ENCODE data around the gene GEMIN4. TPM values are rescaled to one million over a fixed set of nuclear protein-coding genes. Genes with fewer than 3 reads are reported as not detected.
"Not testable (repeated sequence)": the region's sequence is repeated elsewhere in the genome, so short reads cannot be mapped to it uniquely, and the experiment has no call there.

Gene GEMIN4
- total RNA-seq, 6 experiments from 2014 or later: 21.0 to 27.7 (median 21.7) TPM

GRCh38 chr17:773467-774312 is 21.6 kb upstream of the GEMIN4 start:
- no peak for TF ChIP-seq CTCF (IDR thresholded peaks at IDR 0.05)
- peaks cover 57% of the 10 kb centered on the region for H3K36me3 Mint-ChIP-seq (ENCODE audit: low read depth)
- H3K4me3 Mint-ChIP-seq: no peak overlapping the region
- no peaks in the 10 kb centered on the region for H3K9me3 Mint-ChIP-seq
- H3K27me3 Mint-ChIP-seq (ENCODE audit: insufficient read depth): no peaks in the 10 kb centered on the region; the same call in 1 of the 2 replicates
- no peaks in the 10 kb centered on the region for H3K4me1 Mint-ChIP-seq (ENCODE audit: low read depth)
- DNase-seq: no peak
- no peak overlapping the region for H3K27ac Mint-ChIP-seq

GRCh38 chr17:773016-773415 is 21.0 kb upstream of the GEMIN4 start:
- Mint-ChIP-seq H3K27me3 (ENCODE audit: insufficient read depth) (no peaks in the 10 kb centered on the region; the same call in 1 of the 2 replicates), H3K36me3 (ENCODE audit: low read depth) (peaks cover 54% of the 10 kb centered on the region), H3K9me3 (no peaks in the 10 kb centered on the region), H3K27ac (no peak overlapping the region), H3K4me1 (ENCODE audit: low read depth) (no peaks in the 10 kb centered on the region), H3K4me3 (no peak overlapping the region)
- no peak for DNase-seq
- TF ChIP-seq CTCF (IDR thresholded peaks at IDR 0.05): no peak

- no peak for DNase-seq
- peaks cover 41% of the 10 kb centered on the region for H3K36me3 Mint-ChIP-seq (ENCODE audit: low read depth)
- H3K4me3 Mint-ChIP-seq: no peak overlapping the region
- no peaks in the 10 kb centered on the region for H3K9me3 Mint-ChIP-seq
- no peak for TF ChIP-seq CTCF (IDR thresholded peaks at IDR 0.05)
- no peaks in the 10 kb centered on the region for H3K4me1 Mint-ChIP-seq (ENCODE audit: low read depth)
- no peak overlapping the region for H3K27ac Mint-ChIP-seq
- no peaks in the 10 kb centered on the region for H3K27me3 Mint-ChIP-seq (ENCODE audit: insufficient read depth)
Observed at GRCh38 chr17:767076-767475, 15.0 kb upstream of the GEMIN4 start.

- H3K27me3 Mint-ChIP-seq (ENCODE audit: insufficient read depth): peaks cover 2% of the 10 kb centered on the region; the same call in 1 of the 2 replicates
- peaks cover 47% of the 10 kb centered on the region for H3K36me3 Mint-ChIP-seq (ENCODE audit: low read depth)
- no peak for DNase-seq
- no peaks in the 10 kb centered on the region for H3K4me1 Mint-ChIP-seq (ENCODE audit: low read depth)
- H3K4me3 Mint-ChIP-seq: no peak overlapping the region
- no peaks in the 10 kb centered on the region for H3K9me3 Mint-ChIP-seq
- TF ChIP-seq CTCF (IDR thresholded peaks at IDR 0.05): no peak
- H3K27ac Mint-ChIP-seq: no peak overlapping the region
Observed at GRCh38 chr17:760371-760770, 8.3 kb upstream of the GEMIN4 start.

- TF ChIP-seq CTCF (IDR thresholded peaks at IDR 0.05): no peak
- Mint-ChIP-seq H3K9me3 (no peaks in the 10 kb centered on the region), H3K4me3 (no peak overlapping the region), H3K4me1 (ENCODE audit: low read depth) (no peaks in the 10 kb centered on the region), H3K36me3 (ENCODE audit: low read depth) (peaks cover 43% of the 10 kb centered on the region), H3K27me3 (ENCODE audit: insufficient read depth) (peaks cover 2% of the 10 kb centered on the region; the same call in 1 of the 2 replicates), H3K27ac (no peak overlapping the region)
- DNase-seq: no peak
Observed at GRCh38 chr17:759964-760363, 7.9 kb upstream of the GEMIN4 start.

- not testable (repeated sequence) for DNase-seq; H3K27me3 Mint-ChIP-seq (ENCODE audit: insufficient read depth); H3K27ac Mint-ChIP-seq; H3K4me3 Mint-ChIP-seq; H3K9me3 Mint-ChIP-seq
- H3K4me1 Mint-ChIP-seq (ENCODE audit: low read depth): peaks cover 11% of the 10 kb centered on the region
- peaks cover 29% of the 10 kb centered on the region for H3K36me3 Mint-ChIP-seq (ENCODE audit: low read depth)
Observed at GRCh38 chr17:756010-756567, 4.0 kb upstream of the GEMIN4 start.

- DNase-seq; H3K9me3 Mint-ChIP-seq; H3K27ac Mint-ChIP-seq; H3K4me3 Mint-ChIP-seq; H3K27me3 Mint-ChIP-seq (ENCODE audit: insufficient read depth): not testable (repeated sequence)
- peaks cover 18% of the 10 kb centered on the region for H3K4me1 Mint-ChIP-seq (ENCODE audit: low read depth)
- H3K36me3 Mint-ChIP-seq (ENCODE audit: low read depth): peaks cover 26% of the 10 kb centered on the region
Observed at GRCh38 chr17:755319-755961, 3.4 kb upstream of the GEMIN4 start.

All from HFFc6 (cell line).